GM19438 (cell line): Measurements from ENCODE around the gene ZNF836.
A peak's percentile ranks its signal among the peaks of the same experiment; 100 is the strongest.
"Not testable (repeated sequence)": the region's sequence is repeated elsewhere in the genome, so short reads cannot be mapped to it uniquely, and the experiment has no call there.

ENCODE experiments used
- ATAC-seq: cut with Tn5 transposase; IDR thresholded peaks from one replicate; pipeline ENCODE4 v1.9.1; 2021; ENCODE audit warnings: low read depth; ENCODE audit not compliant: unreplicated experiment

Gene ZNF836

DNA sequence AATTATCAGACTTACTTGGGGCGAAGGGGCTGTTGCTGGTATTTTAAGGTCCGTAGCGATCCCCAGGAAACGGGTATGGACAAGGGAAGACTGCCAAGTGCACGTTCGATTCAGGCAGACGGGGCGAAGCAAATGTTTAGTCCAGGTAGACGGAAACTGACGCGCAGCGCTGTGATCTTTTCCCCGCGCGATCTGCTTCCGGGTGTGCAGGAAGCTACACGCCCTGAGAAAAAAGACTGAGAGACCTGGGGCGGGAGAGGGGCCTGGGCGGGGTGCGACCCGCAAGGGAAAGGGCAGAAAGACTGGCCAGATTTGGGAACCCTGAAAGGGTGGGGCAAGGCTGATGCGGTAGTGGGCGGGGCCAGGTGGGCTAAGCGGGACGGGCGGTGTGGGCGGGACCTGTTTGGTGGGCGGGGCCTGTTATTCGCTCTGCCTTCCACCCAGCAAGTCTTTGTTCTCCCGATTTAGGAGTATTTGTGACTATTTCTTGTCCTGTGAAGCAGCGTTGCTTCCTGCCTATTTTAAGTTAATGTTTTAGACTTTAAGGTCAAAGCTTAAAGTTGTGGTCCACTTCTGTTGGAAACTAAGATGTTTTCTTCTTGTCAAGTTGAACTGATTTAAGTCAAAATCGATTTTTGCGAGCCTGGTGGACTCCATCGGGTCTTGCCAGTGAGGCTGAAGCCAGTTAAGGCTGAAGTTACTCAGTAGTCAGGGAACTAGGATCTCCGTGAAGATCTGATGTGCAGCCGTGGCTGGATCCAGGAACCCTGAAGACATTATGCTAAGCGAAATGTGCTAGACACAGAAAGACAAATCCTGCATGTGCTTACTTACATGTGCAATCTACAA, at the start of gene ZNF836:
ZNF836 (minus strand) TSS at position 301 of the 849 bp plus-strand sequence. CDS start 3,549 bp downstream, outside the sequence.
- peak; percentile 56 for ATAC-seq

DNA sequence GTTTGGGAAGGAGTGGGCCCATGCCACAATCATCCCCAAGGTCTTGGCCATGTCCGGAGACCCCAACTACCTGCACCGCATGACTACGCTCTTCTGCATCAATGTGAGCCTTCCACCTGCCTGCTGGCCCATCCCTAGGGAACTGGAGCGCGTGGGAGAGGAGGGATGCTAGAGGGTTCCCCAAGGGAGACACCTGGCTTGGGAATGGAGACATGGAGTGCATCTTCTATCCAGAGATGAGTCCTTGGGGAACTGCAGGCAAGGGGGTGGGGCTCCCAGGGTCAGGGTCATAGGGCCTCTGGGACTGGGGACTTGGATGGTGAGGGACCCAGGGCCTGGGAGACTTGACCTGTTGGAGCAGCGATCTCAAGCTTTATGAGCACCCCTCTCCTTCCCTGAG, 49.6 kb upstream of the ZNF836 start:
- no peak for ATAC-seq

DNA sequence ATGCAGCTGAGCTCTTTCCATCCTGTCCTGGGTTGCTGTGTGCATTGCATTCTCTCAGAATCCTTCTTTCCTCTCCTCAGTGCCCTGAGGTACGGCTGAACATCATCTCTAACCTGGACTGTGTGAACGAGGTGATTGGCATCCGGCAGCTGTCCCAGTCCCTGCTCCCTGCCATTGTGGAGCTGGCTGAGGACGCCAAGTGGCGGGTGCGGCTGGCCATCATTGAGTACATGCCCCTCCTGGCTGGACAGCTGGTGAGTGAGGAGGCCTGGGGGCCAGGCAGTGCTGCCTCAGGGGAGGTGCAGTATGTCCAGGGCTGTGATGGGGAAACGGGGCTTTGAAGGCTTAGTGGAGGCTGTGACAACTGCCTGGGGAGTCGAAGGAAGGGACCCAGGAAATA, 48.2 kb upstream of the ZNF836 start:
- no peak for ATAC-seq

DNA sequence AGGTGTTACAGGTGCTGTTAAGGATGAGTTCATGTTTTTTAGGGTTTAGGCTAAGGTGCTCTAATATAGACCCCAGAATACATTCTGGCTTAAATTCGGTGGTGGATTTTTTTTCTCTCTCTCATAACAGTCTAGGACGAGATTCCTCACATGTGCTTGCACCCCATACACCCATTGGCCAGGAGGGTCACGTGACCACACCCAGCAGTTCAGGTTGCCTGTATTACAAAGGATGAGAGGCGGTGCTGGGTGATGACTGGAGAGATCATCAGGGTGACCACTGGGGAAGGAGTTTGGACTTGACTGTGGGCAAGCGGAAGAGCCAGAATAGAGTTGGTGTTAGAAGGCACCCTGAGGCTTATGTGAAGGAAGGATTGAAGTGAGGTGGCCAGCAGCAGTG, 46.2 kb upstream of the ZNF836 start:
- no peak for ATAC-seq

DNA sequence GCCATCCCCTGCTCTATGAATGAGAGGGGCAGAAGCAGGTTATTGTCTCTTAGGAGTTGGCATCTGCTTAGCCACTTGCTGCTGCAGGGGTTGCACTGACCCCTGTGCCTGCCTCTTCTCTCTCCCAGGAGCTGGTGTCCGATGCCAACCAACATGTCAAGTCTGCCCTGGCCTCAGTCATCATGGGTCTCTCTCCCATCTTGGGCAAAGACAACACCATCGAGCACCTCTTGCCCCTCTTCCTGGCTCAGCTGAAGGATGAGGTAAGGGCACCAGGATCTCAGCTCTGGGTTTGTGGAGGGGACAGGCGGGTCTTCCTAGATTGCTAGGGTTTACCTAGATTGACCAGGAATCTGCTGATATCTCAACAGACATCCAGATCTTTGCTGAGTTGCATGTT, 45.0 kb upstream of the ZNF836 start:
- ATAC-seq, result no peak

DNA sequence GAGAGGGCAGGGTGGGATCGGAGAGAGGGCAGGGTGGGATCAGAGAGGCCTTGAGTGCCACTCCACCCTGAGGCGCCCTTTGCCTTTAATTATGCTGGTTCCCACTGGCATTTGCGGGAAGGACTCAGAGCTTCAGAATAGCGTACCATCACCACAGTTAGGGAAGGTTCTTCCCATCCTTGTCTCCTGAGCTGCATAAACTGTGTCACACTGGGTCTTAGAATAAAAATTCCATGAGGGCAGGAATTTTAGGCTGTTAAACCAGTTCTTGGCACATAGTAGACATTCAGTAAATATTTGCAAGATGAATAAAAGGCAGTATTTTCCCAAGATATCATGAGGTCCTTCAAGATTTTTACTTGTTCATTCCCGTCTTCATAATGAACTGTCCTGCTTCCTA, 42.8 kb upstream of the ZNF836 start:
- no peak for ATAC-seq

DNA sequence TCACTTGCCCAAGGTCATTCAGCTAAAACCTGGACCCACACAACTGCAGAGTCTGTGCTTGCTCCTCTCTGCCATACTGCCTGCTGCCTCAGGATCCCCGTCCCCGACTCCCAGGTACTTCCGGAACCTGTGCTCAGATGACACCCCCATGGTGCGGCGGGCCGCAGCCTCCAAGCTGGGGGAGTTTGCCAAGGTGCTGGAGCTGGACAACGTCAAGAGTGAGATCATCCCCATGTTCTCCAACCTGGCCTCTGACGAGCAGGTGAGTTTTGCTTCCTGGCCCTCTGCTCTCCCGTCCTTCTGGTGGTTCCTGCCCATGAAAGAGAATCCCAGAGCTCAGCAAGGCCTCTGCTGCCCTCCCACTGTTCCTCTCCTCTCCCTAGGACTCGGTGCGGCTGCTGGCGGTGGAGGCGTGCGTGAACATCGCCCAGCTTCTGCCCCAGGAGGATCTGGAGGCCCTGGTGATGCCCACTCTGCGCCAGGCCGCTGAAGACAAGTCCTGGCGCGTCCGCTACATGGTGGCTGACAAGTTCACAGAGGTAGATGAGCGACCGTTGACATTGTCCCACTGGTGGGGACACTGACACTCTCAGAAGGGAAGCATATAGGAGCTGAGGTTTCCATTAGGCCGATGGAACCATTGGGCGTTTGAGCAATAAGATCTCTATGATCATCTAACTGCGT, 41.3 kb upstream of the ZNF836 start:
- no peak for ATAC-seq

DNA sequence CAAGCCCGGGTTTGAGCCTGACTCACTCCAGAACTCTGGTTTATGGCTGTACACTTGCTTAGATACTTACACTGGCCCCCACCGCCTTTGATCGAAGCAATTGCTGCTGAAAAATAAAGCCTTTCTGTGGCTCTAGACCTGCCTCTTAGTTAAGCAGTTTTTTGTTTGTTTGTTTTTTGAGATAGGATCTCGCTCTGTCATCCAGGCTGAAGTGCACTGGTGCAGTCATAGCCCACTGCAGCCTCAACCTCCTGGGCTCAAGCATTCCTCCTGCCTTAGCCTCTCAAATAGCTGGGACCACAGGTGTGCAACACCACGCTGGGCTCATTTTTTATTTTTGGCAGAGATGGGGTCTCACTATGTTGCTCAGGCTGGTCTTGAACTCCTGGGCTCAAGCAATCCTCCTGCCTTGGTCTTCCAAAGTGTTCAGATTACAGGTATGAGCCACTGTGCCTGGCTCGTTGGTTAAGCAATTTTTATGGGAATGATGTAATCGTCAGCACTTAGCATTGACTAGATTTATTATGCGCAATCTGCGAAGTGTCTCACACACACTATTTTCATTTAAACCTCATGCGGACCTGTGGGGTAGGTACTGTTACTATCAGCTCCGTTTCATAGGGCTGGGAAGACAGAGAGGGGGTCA, 40.6 kb upstream of the ZNF836 start:
- ATAC-seq, result no peak

DNA sequence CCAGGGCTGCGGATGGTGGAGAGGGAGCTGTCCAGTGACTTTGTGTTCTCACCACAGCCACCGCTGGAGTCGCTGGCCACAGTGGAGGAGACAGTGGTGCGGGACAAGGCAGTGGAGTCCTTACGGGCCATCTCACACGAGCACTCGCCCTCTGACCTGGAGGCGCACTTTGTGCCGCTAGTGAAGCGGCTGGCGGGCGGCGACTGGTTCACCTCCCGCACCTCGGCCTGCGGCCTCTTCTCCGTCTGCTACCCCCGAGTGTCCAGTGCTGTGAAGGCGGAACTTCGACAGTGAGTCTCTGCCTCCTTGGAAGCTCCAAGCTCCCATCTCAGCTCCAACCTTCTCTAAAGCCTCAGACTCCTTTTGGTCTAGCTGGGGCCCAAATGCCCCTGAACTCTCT, 39.8 kb upstream of the ZNF836 start:
- no peak for ATAC-seq

DNA sequence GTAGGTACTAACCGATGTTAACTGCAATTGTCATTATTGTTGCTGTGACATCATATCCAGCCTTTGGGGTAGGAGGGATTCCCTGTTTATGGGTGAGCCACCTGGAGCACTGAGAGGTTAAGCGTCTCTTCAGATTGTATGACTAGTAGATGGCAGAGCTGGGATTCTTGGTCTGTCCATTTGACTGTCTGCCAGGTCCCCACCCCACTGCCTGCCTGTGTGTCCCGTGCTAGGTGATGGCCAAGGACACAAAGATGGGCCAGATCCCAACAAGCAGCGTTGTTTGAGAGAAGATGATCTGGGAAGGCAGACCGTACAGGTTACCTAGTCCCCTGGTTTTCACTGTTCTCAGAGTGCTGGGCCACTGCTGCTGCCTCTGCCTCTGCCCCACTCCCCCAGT, 35.1 kb upstream of the ZNF836 start:
- ATAC-seq, result no peak

DNA sequence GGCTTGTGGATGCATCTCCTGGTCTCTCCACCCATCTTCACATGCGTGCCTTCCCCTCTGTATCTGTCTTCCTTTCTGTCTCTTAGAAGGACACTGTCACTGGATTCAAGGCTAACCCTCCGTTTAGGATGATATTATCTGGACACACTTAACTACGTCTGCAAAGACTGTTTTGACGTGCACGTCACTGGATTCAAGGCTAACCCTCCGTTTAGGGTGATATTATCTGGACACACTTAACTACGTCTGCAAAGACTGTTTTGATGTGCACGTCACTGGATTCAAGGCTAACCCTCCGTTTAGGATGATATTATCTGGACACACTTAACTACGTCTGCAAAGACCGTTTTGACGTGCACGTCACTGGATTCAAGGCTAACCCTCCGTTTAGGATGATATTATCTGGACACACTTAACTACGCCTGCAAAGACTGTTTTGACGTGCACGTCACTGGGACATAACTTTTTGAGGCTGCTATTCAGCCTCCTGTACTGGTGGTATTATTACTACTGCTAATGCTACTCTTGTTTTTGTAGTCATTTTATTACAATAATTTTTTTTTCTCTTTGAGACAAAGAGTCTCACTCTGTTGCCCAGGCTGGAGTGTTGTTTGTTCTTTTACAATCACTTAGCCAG, 29.5 kb upstream of the ZNF836 start:
- not testable (repeated sequence) for ATAC-seq

DNA sequence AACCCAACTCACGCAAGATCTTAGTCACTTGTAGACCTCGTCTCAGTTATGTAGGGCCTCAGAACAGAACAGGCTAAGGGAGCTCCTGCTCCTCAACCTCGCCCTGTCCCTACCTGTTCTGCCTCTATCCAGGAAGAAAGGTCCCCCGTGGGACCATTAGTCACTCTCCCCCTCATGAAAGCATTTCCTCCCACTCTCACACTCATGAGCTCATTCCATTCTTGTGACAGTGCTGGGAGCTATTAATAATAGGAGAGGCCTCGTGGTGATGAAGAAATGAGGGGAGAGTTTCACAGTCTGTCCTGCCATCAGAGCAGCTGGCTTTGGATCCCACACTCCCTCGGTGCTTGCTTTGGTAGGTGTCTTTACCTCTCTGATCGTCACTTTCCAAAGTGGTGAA, 28.6 kb upstream of the ZNF836 start:
- ATAC-seq, result no peak

DNA sequence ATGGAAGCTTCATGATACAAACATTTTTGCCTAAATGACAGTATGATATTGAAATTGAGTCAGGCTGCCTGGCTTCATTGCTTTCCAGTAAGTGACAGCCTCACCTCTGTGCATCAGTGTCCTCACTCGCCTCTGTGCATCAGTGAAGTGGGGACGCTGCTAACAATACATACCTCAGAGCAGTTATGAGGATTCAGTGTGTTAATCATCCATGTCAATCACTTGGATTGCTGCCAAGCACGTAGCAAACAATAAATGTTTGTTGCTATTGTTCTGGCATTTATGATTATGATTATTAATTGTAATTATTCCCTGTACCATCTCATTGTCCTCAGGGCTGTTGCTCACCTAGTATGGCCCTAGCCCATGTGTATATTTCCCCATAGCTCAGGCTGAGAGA, 27.3 kb upstream of the ZNF836 start:
- no peak for ATAC-seq

DNA sequence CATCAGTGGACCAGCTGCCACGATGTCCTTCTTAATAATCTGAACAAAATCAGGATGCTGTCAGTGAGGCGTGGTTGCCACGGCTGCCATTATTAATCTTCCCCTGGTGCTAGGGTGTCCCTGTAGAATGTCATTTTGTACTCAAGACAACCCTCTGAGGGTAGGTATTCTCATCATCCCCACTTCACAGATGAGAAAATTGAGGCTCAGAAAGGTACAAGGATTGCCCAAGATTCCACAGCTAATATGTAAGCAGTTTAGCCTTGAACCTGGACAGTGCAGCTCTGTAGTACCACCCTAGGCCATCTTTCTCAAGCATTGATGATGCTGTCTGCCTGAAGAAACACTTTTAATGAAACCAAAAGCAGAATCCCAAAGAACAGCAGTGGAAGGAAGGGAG, 26.5 kb upstream of the ZNF836 start:
- ATAC-seq, result no peak

DNA sequence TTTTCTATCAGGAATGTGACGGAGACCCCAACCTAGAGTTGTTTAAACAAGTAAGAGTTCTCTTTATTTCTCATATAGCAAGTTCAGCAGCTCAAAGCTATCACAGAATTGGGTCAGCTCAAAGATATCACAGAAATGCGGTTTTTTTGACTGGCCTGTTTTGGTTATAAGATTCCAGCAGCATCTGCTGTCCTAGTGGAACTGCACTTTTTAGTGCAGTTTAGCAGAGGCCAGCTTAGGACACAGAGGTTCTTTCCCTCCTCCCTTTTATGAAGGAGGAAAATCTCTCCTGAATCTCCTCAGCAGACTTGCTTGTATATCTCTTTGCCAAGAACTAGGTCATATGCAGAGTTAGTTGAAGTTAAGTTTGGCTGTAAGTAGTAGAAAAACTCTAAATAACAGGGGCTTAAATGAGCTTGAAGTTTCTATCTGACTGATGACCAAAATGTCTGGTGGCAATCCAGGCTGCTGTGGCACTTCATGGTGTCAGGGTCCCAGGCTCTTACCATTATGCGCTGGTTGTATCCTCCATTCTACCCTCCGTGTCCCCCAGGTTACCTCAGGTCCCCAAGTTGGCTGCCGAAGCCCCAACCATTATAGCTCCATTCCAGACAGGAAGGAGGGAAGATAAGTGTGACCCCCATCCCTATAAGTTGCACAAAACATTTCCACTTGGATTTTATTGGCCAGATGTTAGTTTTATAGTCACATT, 25.0 kb upstream of the ZNF836 start:
- no peak for ATAC-seq

DNA sequence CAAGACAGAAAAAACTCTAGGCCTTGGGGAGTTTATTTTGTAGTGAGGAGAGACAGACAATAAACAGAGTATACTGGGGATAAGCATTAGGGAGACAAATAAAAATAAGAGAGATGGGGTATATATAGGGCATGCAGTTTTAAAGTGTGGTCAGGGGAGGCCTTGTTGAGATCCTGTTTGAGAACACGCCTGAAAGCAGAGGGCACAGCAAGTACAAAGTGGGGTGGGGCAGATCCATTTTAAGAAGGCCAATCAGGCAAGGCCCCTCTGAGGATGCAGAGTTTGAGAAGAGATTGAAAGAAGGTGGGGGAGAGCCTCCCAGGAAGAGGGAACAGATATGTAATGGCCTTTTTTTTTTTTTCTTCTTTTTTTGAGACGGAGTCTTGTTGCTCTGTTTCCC, 20.5 kb upstream of the ZNF836 start:
- no peak for ATAC-seq

DNA sequence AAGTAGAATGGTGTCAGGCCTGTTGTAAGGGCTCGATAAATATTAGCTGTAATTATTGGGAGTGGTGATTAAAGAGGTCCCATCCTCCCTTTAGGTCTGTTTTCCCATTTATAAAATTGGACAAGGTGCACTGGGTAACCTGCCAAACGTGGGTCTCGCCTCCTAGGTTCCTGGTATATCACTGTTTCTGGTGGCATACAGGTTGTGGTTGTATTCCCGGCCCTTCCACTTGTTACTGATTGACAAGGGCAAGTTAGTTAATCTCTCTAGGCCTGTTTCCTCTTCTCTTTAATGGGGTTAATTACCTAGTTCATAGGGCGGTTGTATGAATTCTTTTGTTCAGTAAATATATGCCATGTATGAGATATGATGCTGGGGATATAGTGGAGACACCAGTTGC, 20.0 kb upstream of the ZNF836 start:
- no peak for ATAC-seq

DNA sequence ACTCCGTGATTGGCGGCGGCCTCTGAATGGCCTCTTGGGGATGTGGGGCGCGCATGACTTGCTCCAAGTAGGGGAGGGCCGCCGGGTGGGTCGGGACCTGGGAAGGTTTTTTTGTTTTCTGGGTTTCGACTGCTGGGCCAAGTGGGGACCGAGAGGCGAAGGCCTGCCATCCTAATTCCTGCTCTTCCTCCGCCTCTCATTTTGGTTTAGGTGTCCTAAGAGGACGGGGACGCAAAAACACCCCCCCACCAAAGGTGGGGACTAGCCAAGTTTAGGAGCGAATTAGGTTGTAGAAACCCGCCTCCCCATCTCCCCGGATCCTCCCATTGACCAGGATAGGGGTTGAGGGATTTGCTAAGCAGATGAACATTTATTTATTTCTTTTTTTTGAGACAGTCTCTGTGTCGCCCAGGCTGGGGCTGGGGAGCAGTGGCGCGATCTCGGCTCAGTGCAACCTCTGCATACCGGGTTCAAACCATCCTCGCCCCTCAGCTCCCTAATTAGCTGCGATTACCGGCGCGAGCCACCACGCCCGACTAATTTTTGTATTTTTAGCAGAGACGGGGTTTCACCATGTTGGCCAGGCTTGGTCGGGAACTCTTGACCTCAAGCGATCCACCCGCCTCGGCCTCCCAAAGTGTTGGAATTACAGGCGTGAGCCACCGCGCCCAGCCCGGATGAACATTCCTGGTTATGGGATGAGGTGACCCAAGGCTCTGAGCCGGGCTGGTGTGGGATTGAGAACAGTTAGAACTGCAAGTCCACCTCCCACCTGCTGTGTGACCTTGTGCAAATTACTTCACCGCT, 19.3 kb upstream of the ZNF836 start:
- no peak for ATAC-seq

DNA sequence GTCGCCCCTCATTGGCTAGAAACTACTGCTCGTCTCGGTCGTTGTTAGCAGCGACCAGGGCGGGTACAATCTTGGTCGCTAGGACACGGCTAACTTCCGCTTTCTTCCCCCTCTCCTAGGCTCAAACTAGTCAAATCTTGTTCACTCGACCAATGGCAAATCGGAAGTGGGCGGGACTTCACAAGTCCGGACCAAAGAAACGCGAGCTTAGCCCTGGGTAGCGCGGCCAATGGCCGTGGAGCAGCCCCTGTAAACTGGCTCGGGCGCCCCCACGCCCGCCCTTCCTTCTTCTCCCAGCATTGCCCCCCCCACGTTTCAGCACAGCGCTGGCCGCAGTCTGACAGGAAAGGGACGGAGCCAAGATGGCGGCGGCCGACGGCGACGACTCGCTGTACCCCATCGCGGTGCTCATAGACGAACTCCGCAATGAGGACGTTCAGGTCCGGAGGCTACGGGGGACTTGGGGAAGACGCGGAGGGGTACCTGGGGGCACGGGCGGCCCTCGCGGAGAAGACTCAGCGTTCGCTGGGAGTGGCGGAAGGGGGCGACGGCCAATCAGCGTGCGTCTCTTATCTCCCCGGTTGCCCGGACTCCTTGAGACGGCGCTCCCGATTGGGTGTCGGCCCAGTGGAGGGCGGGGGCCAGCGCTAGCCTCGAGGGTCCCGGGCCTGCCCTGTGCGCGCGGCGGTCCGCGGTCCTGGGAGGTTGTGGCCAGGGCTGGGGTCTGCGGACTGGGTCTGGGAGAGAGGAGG, 18.5 kb upstream of the ZNF836 start, which contains the start of gene PPP2R1A:
PPP2R1A (plus strand) TSS at position 318 of the 752 bp plus-strand sequence; CDS start at position 363, 45 bp downstream.
- ATAC-seq, result peak; percentile 87
